Endothelial cell (in vitro differentiated cells): Measurements from ENCODE around the gene WSB2. TPM values are rescaled to one million over a fixed set of nuclear protein-coding genes. Genes with fewer than 3 reads are reported as not detected.
"Not testable (repeated sequence)": the region's sequence is repeated elsewhere in the genome, so short reads cannot be mapped to it uniquely, and the experiment has no call there.

Experiments
- DNase-seq: peaks from one replicate; pipeline ENCODE4 v3.0.0; 2021; ENCODE audit warnings: low spot score
- H3K27ac Mint-ChIP-seq: one replicate; pipeline ENCODE4 v1.8.0; 2021; ENCODE audit warnings: mixed read lengths, inconsistent platforms; ENCODE audit not compliant: unreplicated experiment
- H3K27me3 Mint-ChIP-seq: one replicate; pipeline ENCODE4 v1.8.0; 2021; ENCODE audit warnings: mild to moderate bottlenecking, moderate library complexity, mixed read lengths, inconsistent platforms; ENCODE audit not compliant: unreplicated experiment
- H3K36me3 Mint-ChIP-seq: one replicate; pipeline ENCODE4 v1.8.0; 2021; ENCODE audit warnings: mild to moderate bottlenecking, low read depth, mixed read lengths, inconsistent platforms; ENCODE audit not compliant: unreplicated experiment
- H3K4me1 Mint-ChIP-seq: one replicate; pipeline ENCODE4 v1.8.0; 2021; ENCODE audit warnings: mild to moderate bottlenecking, mixed read lengths, inconsistent platforms; ENCODE audit not compliant: unreplicated experiment
- H3K4me3 Mint-ChIP-seq: one replicate; pipeline ENCODE4 v1.8.0; 2021; ENCODE audit warnings: mild to moderate bottlenecking, mixed read lengths, inconsistent platforms; ENCODE audit not compliant: unreplicated experiment
- H3K9me3 Mint-ChIP-seq: one replicate; pipeline ENCODE4 v1.8.0; 2021; ENCODE audit warnings: mixed read lengths, inconsistent platforms; ENCODE audit not compliant: unreplicated experiment
- total RNA-seq: library from RNA; stranded (reverse); fragmentation: NEBNext Ultra II Directional; extraction: Animal tissue kit (Norgen Biotek cat#: 25700); gene quantifications from one replicate; pipeline ENCODE4 v1.2.1, GENCODE V29; 2021; ENCODE audit not compliant: unreplicated experiment
- TF ChIP-seq, protein P1 (sequence below): fragments of 200-600 bp; sonication (generic); IDR thresholded peaks from one replicate; pipeline ENCODE4 v1.5.0; 2021; ENCODE audit warnings: antibody characterized with exemption; ENCODE audit not compliant: unreplicated experiment

The WSB2 gene
- total RNA-seq, 1 donor from 2014 or later: 76.7 TPM

DNA sequence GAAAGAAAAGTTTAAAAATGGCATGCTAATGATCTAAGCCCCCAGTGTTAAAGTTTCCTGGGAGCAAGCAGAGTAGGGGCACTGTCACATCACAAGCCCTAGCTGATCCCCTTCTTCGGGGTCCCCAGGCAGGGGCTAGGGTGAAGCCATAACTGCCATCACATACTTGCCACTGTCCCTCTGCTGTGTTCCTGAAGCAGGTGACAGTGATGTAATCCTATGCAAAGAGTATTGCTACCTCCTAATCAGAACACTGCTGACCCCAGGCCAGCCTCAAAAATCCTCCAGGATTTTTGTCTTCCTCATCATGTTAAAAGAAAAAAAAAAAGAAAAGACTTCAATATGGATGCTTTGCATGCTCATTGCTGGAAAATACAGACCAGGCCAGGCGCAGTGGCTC, 45.7 kb downstream of the WSB2 start:
- no peak overlapping the region for H3K4me3 Mint-ChIP-seq
- no peak for DNase-seq
- no peaks in the 10 kb centered on the region for H3K36me3 Mint-ChIP-seq
- peaks cover 4% of the 10 kb centered on the region for H3K4me1 Mint-ChIP-seq
- H3K27ac Mint-ChIP-seq: no peak overlapping the region
- H3K9me3 Mint-ChIP-seq: no peaks in the 10 kb centered on the region
- TF ChIP-seq, protein P1, sequence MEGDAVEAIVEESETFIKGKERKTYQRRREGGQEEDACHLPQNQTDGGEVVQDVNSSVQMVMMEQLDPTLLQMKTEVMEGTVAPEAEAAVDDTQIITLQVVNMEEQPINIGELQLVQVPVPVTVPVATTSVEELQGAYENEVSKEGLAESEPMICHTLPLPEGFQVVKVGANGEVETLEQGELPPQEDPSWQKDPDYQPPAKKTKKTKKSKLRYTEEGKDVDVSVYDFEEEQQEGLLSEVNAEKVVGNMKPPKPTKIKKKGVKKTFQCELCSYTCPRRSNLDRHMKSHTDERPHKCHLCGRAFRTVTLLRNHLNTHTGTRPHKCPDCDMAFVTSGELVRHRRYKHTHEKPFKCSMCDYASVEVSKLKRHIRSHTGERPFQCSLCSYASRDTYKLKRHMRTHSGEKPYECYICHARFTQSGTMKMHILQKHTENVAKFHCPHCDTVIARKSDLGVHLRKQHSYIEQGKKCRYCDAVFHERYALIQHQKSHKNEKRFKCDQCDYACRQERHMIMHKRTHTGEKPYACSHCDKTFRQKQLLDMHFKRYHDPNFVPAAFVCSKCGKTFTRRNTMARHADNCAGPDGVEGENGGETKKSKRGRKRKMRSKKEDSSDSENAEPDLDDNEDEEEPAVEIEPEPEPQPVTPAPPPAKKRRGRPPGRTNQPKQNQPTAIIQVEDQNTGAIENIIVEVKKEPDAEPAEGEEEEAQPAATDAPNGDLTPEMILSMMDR: no peak
- peaks cover 4% of the 10 kb centered on the region for H3K27me3 Mint-ChIP-seq

GRCh38 chr12:118013283-118013682, 47.7 kb downstream of the WSB2 start:
- H3K27ac Mint-ChIP-seq: no peak overlapping the region
- TF ChIP-seq, protein P1: no peak
- peaks cover 4% of the 10 kb centered on the region for H3K27me3 Mint-ChIP-seq
- no peaks in the 10 kb centered on the region for H3K9me3 Mint-ChIP-seq
- peaks cover 4% of the 10 kb centered on the region for H3K4me1 Mint-ChIP-seq
- no peak overlapping the region for H3K4me3 Mint-ChIP-seq
- H3K36me3 Mint-ChIP-seq: no peaks in the 10 kb centered on the region
- DNase-seq: no peak

DNA sequence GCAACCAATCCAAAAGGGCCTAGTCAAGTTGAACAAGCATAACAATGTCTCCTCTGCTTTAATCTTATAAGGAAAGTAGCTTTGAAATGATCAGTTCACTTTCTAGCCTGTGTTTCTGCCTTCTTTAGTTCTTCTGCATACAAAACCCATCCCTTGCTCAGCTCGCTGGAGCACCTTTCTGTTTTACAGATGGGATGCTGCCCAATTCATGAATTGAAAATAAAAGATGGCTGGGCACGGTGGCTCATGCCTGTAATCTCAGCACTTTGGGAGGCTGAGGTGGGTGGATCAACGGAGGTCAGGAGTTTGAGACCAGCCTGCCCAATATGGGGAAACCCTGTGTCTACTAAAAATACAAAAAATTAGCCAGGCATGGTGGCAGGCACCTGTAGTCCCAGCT, 49.0 kb downstream of the WSB2 start:
- Mint-ChIP-seq H3K4me1 (no peaks in the 10 kb centered on the region), H3K27me3 (no peaks in the 10 kb centered on the region)

DNA sequence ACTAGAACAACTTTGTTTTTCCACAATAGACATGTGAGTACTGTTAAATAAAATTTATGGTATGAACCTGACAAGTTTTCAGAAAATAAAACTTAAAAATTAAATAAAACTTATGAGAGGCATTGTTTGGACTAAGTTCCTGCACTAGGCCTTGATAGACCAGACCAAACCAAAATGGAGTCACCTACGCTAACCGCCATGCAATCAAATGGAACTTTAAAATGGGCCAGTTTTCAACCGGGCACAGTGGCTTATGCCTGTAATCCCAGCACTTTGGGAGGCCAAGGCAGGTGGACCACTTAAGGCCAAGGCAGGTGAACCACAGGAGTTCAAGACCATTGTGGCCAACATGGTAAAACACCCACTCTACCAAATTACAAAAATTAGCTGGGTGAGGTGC, 49.6 kb downstream of the WSB2 start:
- Mint-ChIP-seq H3K27ac (no peak overlapping the region), H3K4me1 (no peaks in the 10 kb centered on the region), H3K36me3 (no peaks in the 10 kb centered on the region), H3K4me3 (no peak overlapping the region), H3K27me3 (no peaks in the 10 kb centered on the region), H3K9me3 (no peaks in the 10 kb centered on the region)
- TF ChIP-seq, protein P1: no peak
- DNase-seq: no peak

More for the DNA sequence above, 49.0 kb downstream of the WSB2 start:
- no peak overlapping the region for H3K27ac Mint-ChIP-seq
- TF ChIP-seq, protein P1: no peak
- no peaks in the 10 kb centered on the region for H3K9me3 Mint-ChIP-seq
- DNase-seq: no peak
- no peak overlapping the region for H3K4me3 Mint-ChIP-seq
- H3K36me3 Mint-ChIP-seq: no peaks in the 10 kb centered on the region

DNA sequence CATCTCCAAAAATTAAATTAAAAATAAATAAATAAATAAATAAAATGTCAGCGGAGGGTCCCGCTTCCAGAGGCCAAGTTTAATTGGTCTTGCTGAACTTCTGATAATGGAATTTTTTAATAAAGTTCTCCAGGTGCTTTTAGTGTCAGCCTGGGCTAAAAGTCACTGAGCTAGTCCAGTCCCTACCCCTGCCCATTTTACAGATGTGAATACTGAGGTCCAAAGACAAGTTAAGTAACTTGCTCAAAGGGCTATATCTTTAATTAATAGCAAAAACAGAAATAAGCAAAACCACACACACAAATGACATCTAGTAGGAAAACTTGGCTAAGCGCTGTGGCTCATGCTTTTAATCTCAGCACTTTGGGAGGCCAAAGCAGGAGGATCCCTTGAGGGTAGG, 50.1 kb downstream of the WSB2 start:
- TF ChIP-seq, protein P1: no peak
- Mint-ChIP-seq H3K27me3 (no peaks in the 10 kb centered on the region), H3K36me3 (no peaks in the 10 kb centered on the region), H3K4me1 (no peaks in the 10 kb centered on the region), H3K9me3 (no peaks in the 10 kb centered on the region), H3K4me3 (no peak overlapping the region), H3K27ac (no peak overlapping the region)
- DNase-seq: no peak

GRCh38 chr12:117999806-118000205, 61.2 kb downstream of the WSB2 start:
- not testable (repeated sequence) for H3K36me3 Mint-ChIP-seq, H3K4me3 Mint-ChIP-seq, H3K9me3 Mint-ChIP-seq, H3K4me1 Mint-ChIP-seq, H3K27ac Mint-ChIP-seq, DNase-seq, H3K27me3 Mint-ChIP-seq
